GM12864 (cell line): ENCODE data around the gene LMO2.

Experiments
- DNase-seq: peaks from one replicate; pipeline ENCODE4 v3.0.0-alpha.2; 2011; ENCODE audit warnings: low read depth
- H3K4me3 ChIP-seq: 2 replicates; pipeline ENCODE4 v1.5.1; 2011; ENCODE audit warnings: mild to moderate bottlenecking, low read depth, low read length, control low read depth
- TF ChIP-seq, protein P1 (sequence below): IDR thresholded peaks from 2 replicates; pipeline ENCODE4 v1.5.1; 2011; ENCODE audit warnings: low read depth, mild to moderate bottlenecking, moderate library complexity, low read length, control low read depth, inconsistent platforms; ENCODE audit errors: missing control alignments

The LMO2 gene

DNA sequence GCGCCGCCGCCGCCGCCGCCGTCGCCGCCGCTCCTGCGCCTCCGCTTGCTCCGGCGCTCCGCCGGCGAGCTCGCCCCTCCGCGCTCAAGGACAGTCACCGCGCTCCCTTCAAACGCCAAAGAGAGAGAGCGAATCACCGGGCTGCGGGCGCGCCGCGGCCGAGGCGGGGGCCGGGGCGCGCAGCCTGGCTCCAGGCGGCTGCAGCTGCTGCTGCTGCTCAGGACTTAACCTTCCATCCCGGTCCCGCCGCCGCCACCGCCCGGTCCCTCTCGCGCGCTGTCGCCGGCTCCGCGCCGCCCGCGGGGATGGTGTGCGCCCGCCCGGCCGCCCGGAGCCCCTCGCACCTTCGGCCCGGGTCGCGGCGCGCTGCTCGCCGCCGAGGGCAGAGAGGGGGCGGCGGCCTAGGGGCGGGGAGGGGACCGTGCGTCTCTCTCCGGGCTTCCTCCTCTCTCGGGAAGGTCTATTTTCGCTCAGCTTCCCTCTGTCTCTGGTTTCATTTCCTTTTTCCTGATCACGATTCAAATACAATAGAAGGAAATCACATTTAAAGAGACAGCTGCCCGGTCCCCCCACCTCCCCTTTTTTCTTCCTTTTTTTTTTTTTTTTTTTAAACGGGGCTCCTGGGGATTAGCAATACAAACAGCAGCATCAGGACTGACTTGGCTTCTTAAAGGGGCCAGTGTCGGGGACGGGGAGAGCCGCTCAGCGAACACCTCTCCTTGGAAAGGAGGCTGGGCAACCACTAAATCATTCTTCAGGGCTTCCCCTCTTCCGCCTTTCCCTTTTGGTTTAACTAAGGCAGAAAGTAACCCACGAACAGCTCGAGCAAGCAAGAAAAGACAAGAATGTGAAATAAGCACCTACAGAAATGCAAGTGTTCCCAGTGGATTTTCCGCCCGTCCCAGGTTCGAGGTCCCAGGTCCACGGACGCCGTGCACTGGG lies 22.1 kb downstream of the LMO2 start:
- TF ChIP-seq, protein P1, sequence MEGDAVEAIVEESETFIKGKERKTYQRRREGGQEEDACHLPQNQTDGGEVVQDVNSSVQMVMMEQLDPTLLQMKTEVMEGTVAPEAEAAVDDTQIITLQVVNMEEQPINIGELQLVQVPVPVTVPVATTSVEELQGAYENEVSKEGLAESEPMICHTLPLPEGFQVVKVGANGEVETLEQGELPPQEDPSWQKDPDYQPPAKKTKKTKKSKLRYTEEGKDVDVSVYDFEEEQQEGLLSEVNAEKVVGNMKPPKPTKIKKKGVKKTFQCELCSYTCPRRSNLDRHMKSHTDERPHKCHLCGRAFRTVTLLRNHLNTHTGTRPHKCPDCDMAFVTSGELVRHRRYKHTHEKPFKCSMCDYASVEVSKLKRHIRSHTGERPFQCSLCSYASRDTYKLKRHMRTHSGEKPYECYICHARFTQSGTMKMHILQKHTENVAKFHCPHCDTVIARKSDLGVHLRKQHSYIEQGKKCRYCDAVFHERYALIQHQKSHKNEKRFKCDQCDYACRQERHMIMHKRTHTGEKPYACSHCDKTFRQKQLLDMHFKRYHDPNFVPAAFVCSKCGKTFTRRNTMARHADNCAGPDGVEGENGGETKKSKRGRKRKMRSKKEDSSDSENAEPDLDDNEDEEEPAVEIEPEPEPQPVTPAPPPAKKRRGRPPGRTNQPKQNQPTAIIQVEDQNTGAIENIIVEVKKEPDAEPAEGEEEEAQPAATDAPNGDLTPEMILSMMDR: no peak
- peak overlapping the region; percentile 73 for H3K4me3 ChIP-seq
- no peak for DNase-seq

DNA sequence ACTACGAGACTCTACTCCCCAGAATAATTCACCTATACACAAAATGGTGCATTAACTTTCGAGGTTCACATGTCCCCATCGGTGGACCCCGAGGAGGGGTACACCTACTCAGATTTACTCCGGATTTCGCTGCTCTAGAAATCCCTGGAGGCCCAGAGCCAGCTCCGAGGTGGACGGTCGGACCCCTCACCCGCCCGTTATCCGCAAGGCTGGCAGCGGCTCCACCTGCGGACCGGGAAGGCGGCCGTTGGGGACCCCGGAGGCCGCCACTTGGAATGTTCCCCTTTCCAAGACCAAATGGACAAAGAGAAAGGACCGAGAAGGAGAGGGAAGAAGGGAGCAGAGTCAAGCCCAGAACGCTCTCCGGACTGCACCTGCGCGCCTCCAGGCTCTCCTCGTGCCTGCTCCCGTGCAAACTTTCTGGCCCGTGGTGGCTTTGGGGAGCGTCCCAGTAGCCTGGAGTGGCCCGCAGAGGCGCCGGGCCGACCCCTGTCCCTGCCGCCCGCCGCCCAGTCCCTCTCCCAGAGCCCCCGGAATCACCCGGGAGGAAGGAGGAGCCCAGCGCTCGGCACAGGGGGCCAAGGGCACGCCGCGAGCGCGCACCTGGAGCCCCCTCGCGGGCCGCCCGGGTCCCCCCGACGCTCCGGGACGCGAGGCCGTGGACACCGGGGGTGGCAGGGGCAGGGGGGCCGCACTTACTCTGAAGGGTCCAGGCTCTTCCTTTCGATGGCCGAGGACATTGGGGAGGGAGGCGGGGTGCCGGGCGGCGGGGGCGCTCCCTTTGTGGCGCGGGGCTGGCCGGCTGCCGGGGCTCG lies 23.0 kb downstream of the LMO2 start:
- TF ChIP-seq, protein P1: no peak
- H3K4me3 ChIP-seq: peak overlapping the region; percentile 73
- no peak for DNase-seq

DNA sequence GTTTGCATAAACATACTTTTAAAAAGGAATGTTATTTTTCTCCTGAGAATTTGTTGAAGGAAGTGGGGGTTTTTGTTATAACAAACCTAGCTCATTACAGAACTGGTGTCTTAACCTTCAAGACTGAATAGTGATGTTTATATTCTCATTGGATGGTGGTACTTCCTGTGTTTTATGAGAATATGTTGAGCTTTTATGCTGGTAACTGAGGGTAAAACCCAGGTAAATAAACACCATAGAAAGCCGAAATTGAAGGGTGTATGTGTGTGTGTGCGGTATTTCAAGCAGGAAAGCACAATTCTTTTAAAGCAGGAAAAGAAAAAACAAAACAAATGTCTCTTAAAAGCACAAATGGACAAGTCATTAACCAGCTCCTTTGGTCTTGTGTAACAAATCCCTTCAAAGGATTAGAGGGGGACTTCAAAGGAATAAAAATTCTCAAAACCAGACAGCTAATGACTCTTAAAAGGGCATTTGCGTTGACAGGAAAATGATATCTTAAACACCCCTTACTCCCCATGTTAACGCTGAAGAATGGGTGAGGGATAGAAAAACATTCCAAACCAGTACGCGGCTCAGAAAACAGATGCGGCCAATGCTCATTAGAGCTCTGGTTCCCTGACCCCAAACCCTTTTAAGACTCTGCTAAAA lies 23.8 kb downstream of the LMO2 start:
- TF ChIP-seq, protein P1: no peak
- H3K4me3 ChIP-seq: peak overlapping the region; percentile 73
- DNase-seq: no peak

DNA sequence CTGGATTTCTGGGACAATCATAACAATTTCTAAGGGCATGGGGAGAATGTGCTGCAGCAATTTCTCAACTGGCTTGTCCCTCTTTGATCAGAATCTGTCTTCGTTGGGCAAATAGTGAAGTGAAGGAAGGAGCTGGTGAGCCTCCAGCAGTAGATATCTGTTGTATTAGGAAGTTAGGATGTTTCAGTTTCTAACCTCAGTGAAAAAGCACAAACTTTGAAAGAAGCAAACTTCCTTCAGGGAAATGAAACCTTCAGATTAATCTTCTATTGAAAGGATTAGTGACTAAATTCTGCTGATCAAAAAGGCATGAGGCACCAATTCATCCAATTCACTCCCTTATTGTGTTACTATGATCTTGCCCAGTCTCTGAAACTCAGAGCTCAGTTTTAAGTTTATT lies 24.3 kb downstream of the LMO2 start:
- no peak overlapping the region; the same call in 1 of the 2 replicates for H3K4me3 ChIP-seq
- DNase-seq: no peak
- TF ChIP-seq, protein P1: no peak

DNA sequence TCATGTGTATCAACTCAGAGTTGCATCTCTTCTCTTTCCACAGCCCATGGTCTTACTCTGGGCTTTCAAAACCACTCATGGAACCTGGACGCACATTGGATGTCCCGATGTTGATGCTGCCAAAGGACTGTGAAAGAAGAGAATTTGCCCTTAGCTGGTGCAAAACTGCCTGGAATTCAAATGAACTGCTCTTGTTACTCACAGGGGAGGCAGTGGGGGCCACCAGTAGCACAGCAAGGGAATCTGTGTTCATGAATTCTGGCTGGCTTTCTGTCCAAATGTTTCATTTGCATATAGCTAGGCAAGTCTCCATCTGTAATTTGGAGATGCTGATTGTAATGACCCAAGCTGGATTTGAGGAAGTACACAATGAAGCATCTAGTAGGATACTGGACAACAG lies 24.9 kb downstream of the LMO2 start:
- DNase-seq: no peak
- TF ChIP-seq, protein P1: no peak
- no peak overlapping the region for H3K4me3 ChIP-seq

DNA sequence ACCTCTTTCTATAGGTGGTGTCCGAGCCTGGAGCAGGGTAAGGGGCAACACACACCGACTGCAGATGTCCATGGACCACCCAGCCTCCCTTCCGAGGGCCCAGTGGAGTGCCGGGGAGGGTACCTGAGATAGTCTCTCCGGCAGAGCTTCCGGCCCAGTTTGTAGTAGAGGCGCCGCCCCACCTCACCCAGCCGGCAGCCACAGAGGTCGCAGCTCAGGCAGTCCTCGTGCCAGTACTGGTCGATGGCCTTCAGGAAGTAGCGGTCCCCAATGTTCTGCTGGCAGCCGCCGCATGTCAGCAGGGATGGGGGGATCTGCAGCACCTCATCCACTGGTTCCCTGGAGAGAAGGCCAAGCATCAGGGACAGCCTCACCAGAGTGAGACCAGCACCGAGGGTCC lies 27.4 kb downstream of the LMO2 start:
- DNase-seq: no peak
- H3K4me3 ChIP-seq: no peak overlapping the region
- TF ChIP-seq, protein P1: no peak
